ENCODE data around the gene HLA-F. TPM values are rescaled to one million over a fixed set of nuclear protein-coding genes. Genes with fewer than 3 reads are reported as not detected.

HLA-F gene
- total RNA-seq, 5 donors from 2014 or later (not counting 1 experiment from before 2014, with no cell fraction given), result 600 to 951 (median 748) TPM

GRCh38 chr6:29727637-29728036 is 4.4 kb downstream of the HLA-F start:
- Mint-ChIP-seq H3K27me3 (no peaks in the 10 kb centered on the region), H3K27ac (peak overlapping the region; percentile 73 to 88), H3K36me3 (peaks cover 40% of the 10 kb centered on the region), H3K4me1 (peaks cover 70 to 75% (median 73%) of the 10 kb centered on the region in 3 donors), H3K4me3 (peak overlapping the region; percentile 39 to 91 (median 50)), H3K9me3 (no peaks in the 10 kb centered on the region)
- no peaks in the 10 kb centered on the region for H3K27me3 ChIP-seq (replicated peaks in 1 of 2; ENCODE audit: control insufficient read depth in 2 of 2, extremely low read depth in 1 of 2, insufficient read depth in 2 of 2, low read length in 1 of 2)
- no peak overlapping the region for H3K4me3 ChIP-seq (ENCODE audit: control insufficient read depth in 1 of 2, extremely low read depth in 1 of 2, low read length in 1 of 2)
- H3K36me3 ChIP-seq (ENCODE audit: control insufficient read depth in 2 of 2, extremely low read depth in 1 of 2, insufficient read depth in 1 of 2, low read length in 1 of 2), result peaks cover 3 to 45% of the 10 kb centered on the region in 2 donors
- H3K27ac ChIP-seq (ENCODE audit: low read length), result no peak overlapping the region
- 86% methylated on average over 1 of the region's 2 CpGs for WGBS (ENCODE audit: insufficient coverage)
- H3K4me1 ChIP-seq (ENCODE audit: control insufficient read depth in 1 of 2, extremely low read depth in 1 of 2, insufficient read depth in 2 of 2, low read length in 2 of 2), result peaks cover 31 to 54% of the 10 kb centered on the region in 2 experiments
- ATAC-seq (replicated peaks in 1 of 4), result no peak
- H3K9me3 ChIP-seq, result no peaks in the 10 kb centered on the region
- ChIA-PET CTCF (interaction anchor here (0.6 to 3.7 kb wide), 5 partner anchors 11 to 1031 kb away, joined by 3 to 12 read pairs (median 4); no protein-coding TSS in a partner anchor), POLR2A (interaction anchor here in 1 of 2 donors (2.5 kb wide), 1 partner anchor 21 kb away, joined by 10 read pairs; no protein-coding TSS in a partner anchor)
- peak in 2 of 35 experiments; percentile 12 to 36 for DNase-seq

DNA sequence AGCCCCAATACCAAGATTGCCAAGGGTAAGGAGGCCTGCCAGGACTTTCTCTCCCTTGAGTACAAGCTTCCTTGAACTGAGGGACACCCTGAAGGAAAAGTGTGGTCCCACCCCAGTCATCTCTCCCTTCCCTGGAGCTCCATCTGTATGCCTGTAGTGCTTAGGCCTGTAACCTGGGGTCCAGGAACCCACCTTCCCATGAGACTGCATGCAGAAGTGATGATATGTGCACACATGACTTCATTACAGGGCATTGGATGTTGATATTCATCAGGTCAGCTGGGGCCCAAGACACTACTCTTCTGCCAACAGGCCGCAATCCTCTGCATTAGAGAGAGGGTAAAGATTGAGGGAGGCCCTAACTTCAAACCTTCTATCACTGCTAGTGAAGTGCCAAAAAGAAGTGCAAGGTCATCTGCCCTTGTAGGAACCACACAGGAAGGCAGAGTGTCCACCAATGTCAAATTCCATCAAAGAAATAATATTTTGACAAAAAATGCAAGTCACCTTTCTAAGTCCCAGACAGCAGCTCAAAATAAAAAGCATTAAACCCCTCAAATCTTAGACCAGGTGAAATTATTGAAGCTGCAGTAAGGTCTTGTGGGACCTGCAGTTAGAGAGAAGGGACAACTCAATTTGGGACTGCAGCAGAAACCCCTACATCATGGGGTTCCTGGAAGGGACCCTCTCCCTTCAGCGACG is 5.1 kb downstream of the HLA-F start:
- Histone ChIP-seq H3K36me3 (ENCODE audit: control insufficient read depth in 2 of 2, extremely low read depth in 1 of 2, insufficient read depth in 1 of 2, low read length in 1 of 2) (peaks cover 3 to 45% of the 10 kb centered on the region in 2 donors), H3K27ac (ENCODE audit: low read length) (peak overlapping the region; percentile 3), H3K9me3 (no peaks in the 10 kb centered on the region), H3K27me3 (replicated peaks in 1 of 2; ENCODE audit: control insufficient read depth in 2 of 2, extremely low read depth in 1 of 2, insufficient read depth in 2 of 2, low read length in 1 of 2) (no peaks in the 10 kb centered on the region), H3K4me1 (ENCODE audit: control insufficient read depth in 1 of 2, extremely low read depth in 1 of 2, insufficient read depth in 2 of 2, low read length in 2 of 2) (peaks cover 28 to 54% of the 10 kb centered on the region in 2 experiments), H3K4me3 (ENCODE audit: control insufficient read depth in 1 of 2, extremely low read depth in 1 of 2, low read length in 1 of 2) (no peak overlapping the region)
- Mint-ChIP-seq H3K4me1 (peaks cover 68 to 73% (median 73%) of the 10 kb centered on the region in 3 donors), H3K9me3 (no peaks in the 10 kb centered on the region), H3K36me3 (peaks cover 40% of the 10 kb centered on the region), H3K4me3 (peak overlapping the region in 1 of 3 donors; percentile 91), H3K27me3 (no peaks in the 10 kb centered on the region), H3K27ac (peak overlapping the region; percentile 73 to 88)
- peak in 1 of 35 experiments; percentile 36 for DNase-seq
- ATAC-seq (replicated peaks in 1 of 4), result no peak
- no CpG with 5 or more reads among the region's 3 CpGs for WGBS (ENCODE audit: insufficient coverage)
- ChIA-PET POLR2A (interaction anchor here in 1 of 2 donors (2.5 kb wide), 1 partner anchor 21 kb away, joined by 10 read pairs; no protein-coding TSS in a partner anchor), CTCF (interaction anchor here in 1 of 2 donors (0.6 to 3.7 kb wide), 4 partner anchors 20 to 1031 kb away, joined by 3 to 12 read pairs (median 4); no protein-coding TSS in a partner anchor)

DNA sequence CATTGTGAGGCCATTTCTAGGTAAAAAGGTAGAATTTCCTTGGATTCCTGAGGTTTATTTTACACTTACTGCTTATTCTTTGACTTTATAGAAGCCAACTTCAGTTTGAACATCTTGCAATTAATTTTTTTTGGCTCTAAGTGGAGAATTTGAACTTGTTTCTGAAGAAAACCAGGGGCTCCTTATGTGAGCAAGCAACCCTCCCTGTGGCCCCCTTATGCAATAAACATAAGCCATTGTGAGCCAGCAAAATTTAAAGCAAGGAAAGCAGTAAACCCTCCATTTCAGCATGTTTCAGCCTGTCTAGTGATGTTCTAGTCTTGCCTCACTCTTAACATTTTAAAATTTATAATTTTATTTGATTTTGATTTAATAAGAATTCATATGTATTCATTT is 5.6 kb downstream of the HLA-F start:
- ATAC-seq (replicated peaks in 1 of 4) (no peak), DNase-seq (peak in 1 of 35 experiments; percentile 49)
- Histone ChIP-seq H3K4me3 (ENCODE audit: control insufficient read depth in 1 of 2, extremely low read depth in 1 of 2, low read length in 1 of 2) (no peak overlapping the region), H3K27ac (ENCODE audit: low read length) (peak overlapping the region; percentile 10), H3K36me3 (ENCODE audit: control insufficient read depth in 2 of 2, extremely low read depth in 1 of 2, insufficient read depth in 1 of 2, low read length in 1 of 2) (peaks cover 3 to 45% of the 10 kb centered on the region in 2 donors), H3K27me3 (replicated peaks in 1 of 2; ENCODE audit: control insufficient read depth in 2 of 2, extremely low read depth in 1 of 2, insufficient read depth in 2 of 2, low read length in 1 of 2) (no peaks in the 10 kb centered on the region), H3K9me3 (no peaks in the 10 kb centered on the region), H3K4me1 (ENCODE audit: control insufficient read depth in 1 of 2, extremely low read depth in 1 of 2, insufficient read depth in 2 of 2, low read length in 2 of 2) (peaks cover 28 to 54% of the 10 kb centered on the region in 2 experiments)
- ChIA-PET POLR2A (no interaction called here), CTCF (no interaction called here)
- Mint-ChIP-seq H3K27ac (peak overlapping the region; percentile 73 to 88), H3K27me3 (no peaks in the 10 kb centered on the region), H3K9me3 (no peaks in the 10 kb centered on the region), H3K4me3 (peak overlapping the region in 1 of 3 donors; percentile 17), H3K36me3 (peaks cover 40% of the 10 kb centered on the region), H3K4me1 (peaks cover 68 to 74% (median 73%) of the 10 kb centered on the region in 3 donors)

DNA sequence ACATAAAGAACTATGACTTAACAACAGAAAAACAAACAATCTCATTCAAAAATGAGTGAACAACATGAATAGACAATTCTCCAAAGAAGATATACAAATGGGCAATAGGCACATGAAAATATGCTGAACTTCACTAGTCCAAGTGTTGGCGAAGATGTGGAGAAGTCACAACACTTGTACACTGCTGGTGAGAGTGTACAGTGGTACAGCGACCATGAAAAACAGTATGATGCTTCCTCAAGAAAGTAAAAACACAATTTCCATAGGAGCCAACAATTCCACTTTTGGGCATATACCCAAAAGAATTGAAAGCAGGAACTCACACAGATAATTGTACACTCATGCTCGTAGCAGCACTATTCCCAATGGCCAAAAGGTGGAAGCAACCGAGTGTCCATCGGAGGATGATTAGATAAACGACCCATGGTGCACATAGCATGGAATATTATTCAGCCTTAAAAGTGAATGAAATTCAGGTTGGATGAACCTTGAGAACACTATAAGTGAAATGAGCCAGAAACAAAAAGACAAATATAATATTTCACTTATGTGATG is 6.6 kb downstream of the HLA-F start:
- peaks cover 31% of the 10 kb centered on the region for H3K36me3 Mint-ChIP-seq
- H3K27ac ChIP-seq (ENCODE audit: low read length), result peak overlapping the region; percentile 16

DNA sequence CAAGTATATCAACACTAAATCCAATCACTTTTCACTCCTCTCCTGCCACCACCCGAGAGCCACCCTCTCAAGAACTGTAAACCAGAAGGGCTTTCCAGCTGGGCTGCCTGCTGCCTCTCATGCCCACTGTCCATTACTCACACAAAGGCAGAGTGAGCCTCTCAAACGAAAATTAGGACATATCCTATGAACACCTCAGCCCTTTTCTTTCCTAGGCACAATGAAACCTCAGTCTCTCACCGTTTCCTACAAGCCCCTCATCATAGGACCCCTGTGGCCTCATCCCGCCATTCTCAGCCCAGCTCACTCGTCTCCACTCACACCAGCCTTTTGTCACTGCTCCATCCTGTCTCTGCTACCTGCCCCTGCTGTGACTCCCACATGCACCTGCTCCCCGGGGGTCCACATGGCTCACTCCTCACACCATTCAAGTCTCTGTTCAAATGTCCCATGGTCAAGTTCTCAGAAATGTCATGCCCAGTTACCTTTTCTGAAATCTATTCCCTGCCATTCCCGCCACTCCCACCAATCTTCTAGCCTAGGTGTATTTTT is 7.4 kb downstream of the HLA-F start:
- Histone ChIP-seq H3K36me3 (ENCODE audit: control insufficient read depth in 2 of 2, extremely low read depth in 1 of 2, insufficient read depth in 1 of 2, low read length in 1 of 2) (peaks cover 0 to 29% of the 10 kb centered on the region in 2 donors), H3K27ac (ENCODE audit: low read length) (peak overlapping the region; percentile 16), H3K27me3 (replicated peaks in 1 of 2; ENCODE audit: control insufficient read depth in 2 of 2, extremely low read depth in 1 of 2, insufficient read depth in 2 of 2, low read length in 1 of 2) (no peaks in the 10 kb centered on the region), H3K9me3 (no peaks in the 10 kb centered on the region), H3K4me3 (ENCODE audit: control insufficient read depth in 1 of 2, extremely low read depth in 1 of 2, low read length in 1 of 2) (no peak overlapping the region), H3K4me1 (ENCODE audit: control insufficient read depth in 1 of 2, extremely low read depth in 1 of 2, insufficient read depth in 2 of 2, low read length in 2 of 2) (peaks cover 12 to 38% of the 10 kb centered on the region in 2 experiments)
- peak in 1 of 4 experiments; percentile 24 for ATAC-seq (replicated peaks in 1 of 4)
- peak overlapping the region; percentile 71 to 85 for H3K27ac Mint-ChIP-seq
- no peaks in the 10 kb centered on the region for H3K27me3 Mint-ChIP-seq
- DNase-seq, result no peak
- peaks cover 23% of the 10 kb centered on the region for H3K36me3 Mint-ChIP-seq
- ChIA-PET POLR2A (interaction anchor here in 1 of 2 donors (1.5 kb wide), 1 partner anchor 18 kb away, joined by 5 read pairs; no protein-coding TSS in a partner anchor), CTCF (no interaction called here)
- peaks cover 65 to 71% (median 65%) of the 10 kb centered on the region in 3 donors for H3K4me1 Mint-ChIP-seq
- WGBS (ENCODE audit: insufficient coverage), result 55% methylated on average over 6 of the region's 7 CpGs
- H3K4me3 Mint-ChIP-seq, result peak overlapping the region in 1 of 3 donors; percentile 28
- H3K9me3 Mint-ChIP-seq, result no peaks in the 10 kb centered on the region

More for the DNA sequence above, 6.6 kb downstream of the HLA-F start:
- peaks cover 0 to 37% of the 10 kb centered on the region in 2 donors for H3K36me3 ChIP-seq (ENCODE audit: control insufficient read depth in 2 of 2, extremely low read depth in 1 of 2, insufficient read depth in 1 of 2, low read length in 1 of 2)
- Mint-ChIP-seq H3K4me3 (no peak overlapping the region), H3K27me3 (no peaks in the 10 kb centered on the region), H3K27ac (peak overlapping the region; percentile 19 to 85), H3K9me3 (no peaks in the 10 kb centered on the region), H3K4me1 (peaks cover 72 to 77% (median 73%) of the 10 kb centered on the region in 3 donors)
- no peak overlapping the region for H3K4me3 ChIP-seq (ENCODE audit: control insufficient read depth in 1 of 2, extremely low read depth in 1 of 2, low read length in 1 of 2)
- ChIA-PET CTCF (no interaction called here), POLR2A (no interaction called here)
- no peak for DNase-seq
- H3K9me3 ChIP-seq, result no peaks in the 10 kb centered on the region
- peaks cover 20 to 46% of the 10 kb centered on the region in 2 experiments for H3K4me1 ChIP-seq (ENCODE audit: control insufficient read depth in 1 of 2, extremely low read depth in 1 of 2, insufficient read depth in 2 of 2, low read length in 2 of 2)
- no peak for ATAC-seq (replicated peaks in 1 of 4)
- 100% methylated on average over 1 of the region's 6 CpGs for WGBS (ENCODE audit: insufficient coverage)
- H3K27me3 ChIP-seq (replicated peaks in 1 of 2; ENCODE audit: control insufficient read depth in 2 of 2, extremely low read depth in 1 of 2, insufficient read depth in 2 of 2, low read length in 1 of 2), result no peaks in the 10 kb centered on the region

DNA sequence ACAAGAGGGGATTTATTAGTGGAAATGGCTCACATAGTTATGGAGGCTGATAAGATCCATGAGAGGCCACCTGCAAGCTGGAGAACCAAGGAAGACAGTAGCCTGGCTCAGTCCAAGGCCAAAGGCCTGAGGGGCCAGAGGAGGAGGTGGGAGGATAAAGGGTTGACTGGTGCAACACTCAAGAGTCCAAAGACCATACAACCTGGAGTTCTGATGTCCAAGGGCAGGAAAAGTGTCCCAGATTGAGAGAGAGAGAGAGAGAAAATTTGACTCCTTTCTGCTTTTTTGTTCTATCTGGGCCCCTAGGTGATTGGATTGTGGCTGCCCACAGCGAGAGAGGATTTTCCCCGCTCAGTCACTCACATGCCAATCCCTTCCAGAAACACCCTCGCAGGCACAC is 8.0 kb downstream of the HLA-F start:
- no CpG with 5 or more reads among the region's 3 CpGs for WGBS (ENCODE audit: insufficient coverage)

More for the DNA sequence above, 8.0 kb downstream of the HLA-F start:
- Mint-ChIP-seq H3K4me3 (peak overlapping the region in 1 of 3 donors; percentile 28), H3K27me3 (no peaks in the 10 kb centered on the region), H3K9me3 (no peaks in the 10 kb centered on the region), H3K27ac (peak overlapping the region; percentile 71 to 85), H3K36me3 (peaks cover 20% of the 10 kb centered on the region), H3K4me1 (peaks cover 59 to 70% (median 60%) of the 10 kb centered on the region in 3 donors)
- H3K27me3 ChIP-seq (replicated peaks in 1 of 2; ENCODE audit: control insufficient read depth in 2 of 2, extremely low read depth in 1 of 2, insufficient read depth in 2 of 2, low read length in 1 of 2), result no peaks in the 10 kb centered on the region
- H3K9me3 ChIP-seq, result no peaks in the 10 kb centered on the region
- H3K27ac ChIP-seq (ENCODE audit: low read length), result peak overlapping the region; percentile 16
- no peak overlapping the region for H3K4me3 ChIP-seq (ENCODE audit: control insufficient read depth in 1 of 2, extremely low read depth in 1 of 2, low read length in 1 of 2)
- ATAC-seq (replicated peaks in 1 of 4) (peak in 1 of 4 experiments; percentile 9), DNase-seq (no peak)
- peaks cover 5 to 32% of the 10 kb centered on the region in 2 experiments for H3K4me1 ChIP-seq (ENCODE audit: control insufficient read depth in 1 of 2, extremely low read depth in 1 of 2, insufficient read depth in 2 of 2, low read length in 2 of 2)
- ChIA-PET CTCF (no interaction called here), POLR2A (interaction anchor here in 1 of 2 donors (1.5 kb wide), 1 partner anchor 18 kb away, joined by 5 read pairs; no protein-coding TSS in a partner anchor)
- H3K36me3 ChIP-seq (ENCODE audit: control insufficient read depth in 2 of 2, extremely low read depth in 1 of 2, insufficient read depth in 1 of 2, low read length in 1 of 2), result peaks cover 0 to 22% of the 10 kb centered on the region in 2 donors
